Endothelial cell of umbilical vein (primary cell): ENCODE measurements around the gene B4GALNT3. TPM values are rescaled to one million over a fixed set of nuclear protein-coding genes. Genes with fewer than 3 reads are reported as not detected.

ENCODE experiments used
- BruUV-seq: library from RNA; stranded (reverse); fragments of 400-500 nt; replicated peaks from 2 replicates; lab custom pipeline; 2021; lab: Mats Ljungman, UMichigan
- CTCF ChIA-PET: fragments of 300-600, 350-600 bp; sonication (Branson Sonifier 250); formaldehyde crosslinking; loops from one replicate; lab custom pipeline; 2021; ENCODE audit warnings: antibody characterized with exemption, inconsistent platforms; lab: Charles Lee
- POLR2A ChIA-PET: fragments of 300-600, 350-600 bp; sonication (Branson Sonifier 250); formaldehyde crosslinking; loops from one replicate; lab custom pipeline; 2021; ENCODE audit warnings: antibody characterized with exemption, inconsistent platforms; lab: Charles Lee
- DNase-seq: peaks from one replicate; pipeline ENCODE4 v3.0.0-alpha.2; 2011; ENCODE audit warnings: low read depth, low spot score
- FAIRE-seq: peaks from 2 replicates; lab custom pipeline; 2011; peaks lifted over from hg19 to GRCh38; lab: Jason Lieb, UNC
- H2AFZ ChIP-seq: 2 replicates; pipeline ENCODE4 v1.6.0; 2012; ENCODE audit warnings: low read depth, low read length, control low read depth, inconsistent platforms
- H3K27ac ChIP-seq: 2 replicates; pipeline ENCODE4 v1.5.1; 2011; ENCODE audit warnings: low read depth, mild to moderate bottlenecking, control low read depth, low read length, moderate library complexity; ENCODE audit not compliant: insufficient read depth
- H3K27me3 ChIP-seq, 2 experiments: 2 replicates each; pipeline versions ENCODE4 v1.6.0 to v1.6.1; 2011; ENCODE audit warnings: low read length in 2 of 2, mixed read lengths in 1 of 2; ENCODE audit not compliant: control insufficient read depth in 2 of 2, insufficient read depth in 2 of 2
- H3K36me3 ChIP-seq, 2 experiments: 2 replicates in 1 of 2; 3 replicates in 1 of 2; pipeline ENCODE4 v1.5.1; 2011; ENCODE audit warnings: low read length in 2 of 2, mild to moderate bottlenecking in 1 of 2, moderate library complexity in 1 of 2; ENCODE audit not compliant: control insufficient read depth in 2 of 2, insufficient read depth in 2 of 2; ENCODE audit errors: extremely low read depth in 1 of 2
- H3K4me1 ChIP-seq: 3 replicates; pipeline ENCODE4 v1.5.1; 2011; ENCODE audit warnings: mild to moderate bottlenecking, low read length; ENCODE audit not compliant: control insufficient read depth, insufficient read depth; ENCODE audit errors: extremely low read depth
- H3K4me2 ChIP-seq: 2 replicates; pipeline ENCODE4 v1.6.1; 2011; ENCODE audit warnings: low read length, control low read depth, mixed read lengths; ENCODE audit not compliant: insufficient read depth
- H3K4me3 ChIP-seq, 3 experiments: fragments of 200-600 bp in 1 of 3; sonication (generic), shearing (Covaris generic) in 1 of 3; replicated peaks in 1 of 3; 2 replicates each; pipeline ENCODE4 v1.5.1; 2011 to 2016; ENCODE audit warnings: control low read depth in 3 of 3, low read length in 3 of 3, mild to moderate bottlenecking in 2 of 3, inconsistent platforms in 1 of 3, low read depth in 1 of 3, moderate library complexity in 1 of 3; ENCODE audit not compliant: insufficient read depth in 1 of 3
- H3K79me2 ChIP-seq: 2 replicates; pipeline ENCODE4 v1.6.0; 2012; ENCODE audit warnings: low read length, inconsistent platforms; ENCODE audit not compliant: control insufficient read depth, insufficient read depth
- H3K9ac ChIP-seq: replicated peaks from 2 replicates; pipeline ENCODE3; 2011; ENCODE audit warnings: low read length, control low read depth; ENCODE audit not compliant: insufficient read depth; ENCODE audit errors: extremely low read depth
- H3K9me1 ChIP-seq: replicated peaks from 3 replicates; pipeline ENCODE4 v1.6.0; 2011; ENCODE audit warnings: mild to moderate bottlenecking, low read length; ENCODE audit not compliant: control insufficient read depth, insufficient read depth; ENCODE audit errors: extremely low read depth
- H3K9me3 ChIP-seq: replicated peaks from 2 replicates; pipeline ENCODE4 v1.5.1; 2012; ENCODE audit warnings: low read length, inconsistent platforms; ENCODE audit not compliant: control insufficient read depth, insufficient read depth
- H4K20me1 ChIP-seq: replicated peaks from 2 replicates; pipeline ENCODE3; 2011; ENCODE audit warnings: mild to moderate bottlenecking, low read length; ENCODE audit not compliant: control insufficient read depth, insufficient read depth; ENCODE audit errors: extremely low read depth
- EZH2 ChIP-seq: IDR thresholded peaks from 2 replicates; pipeline ENCODE4 v1.6.1; 2012; ENCODE audit warnings: borderline replicate concordance, low read depth, mild to moderate bottlenecking, moderate library complexity, low read length, inconsistent platforms; ENCODE audit not compliant: severe bottlenecking
- FOS ChIP-seq: IDR thresholded peaks from 2 replicates; pipeline ENCODE4 v1.6.1; 2011; ENCODE audit warnings: mild to moderate bottlenecking, low read length, moderate library complexity, borderline replicate concordance; ENCODE audit not compliant: insufficient read depth
- GATA2 ChIP-seq: IDR thresholded peaks from 2 replicates; pipeline ENCODE4 v1.7.0; 2011; ENCODE audit warnings: low read depth, mild to moderate bottlenecking, moderate library complexity, mixed read lengths, low read length; ENCODE audit not compliant: insufficient read length, insufficient read depth
- JUN ChIP-seq: IDR thresholded peaks from 2 replicates; pipeline ENCODE4 v1.6.1; 2011; ENCODE audit warnings: borderline replicate concordance, low read depth; ENCODE audit not compliant: insufficient read length, insufficient read depth
- MAX ChIP-seq: IDR thresholded peaks from 2 replicates; pipeline ENCODE4 v1.6.1; 2011; ENCODE audit not compliant: insufficient read depth, insufficient read length
- MYC ChIP-seq: IDR thresholded peaks from one replicate; pipeline ENCODE4 v1.6.1; 2011; ENCODE audit warnings: mild to moderate bottlenecking, low read depth, low read length
- POLR2A ChIP-seq: IDR thresholded peaks from 2 replicates; pipeline ENCODE4 v1.6.1; 2012; ENCODE audit warnings: low read depth, mild to moderate bottlenecking, control low read depth, low read length
- POLR2AphosphoS5 ChIP-seq: IDR thresholded peaks from 2 replicates; pipeline ENCODE4 v1.6.1; 2012; ENCODE audit warnings: low read depth, mild to moderate bottlenecking, control low read depth, low read length, moderate library complexity; ENCODE audit not compliant: insufficient read depth
- dilution Hi-C: fragments of 300-500 bp; cut with MboI; formaldehyde crosslinking; loops from one replicate; pipeline ENCODE4 v1.15.0; 2019; ENCODE audit warnings: low sequenced_read_pairs; ENCODE audit not compliant: extremely low pct_ligation_motif_present
- intact Hi-C: fragments of 100-400 bp; cut with micrococcal nuclease; formaldehyde crosslinking; loops from one replicate; pipeline ENCODE4 v1.10.0; 2022
- polyA plus RNA-seq, 4 experiments: library from polyadenylated mRNA; depleted of rRNA in 3 of 4; stranded (reverse) in 3 of 4; unstranded in 1 of 4; fragments of >200 nt; gene quantifications; 2 replicates each; pipeline versions ENCODE4 v1.2.1 to v1.2.3, GENCODE V29; 2011 to 2012; ENCODE audit warnings: missing spikeins in 1 of 4
- total RNA-seq: library from RNA; stranded (reverse); gene quantifications from 2 replicates; pipeline ENCODE4 v1.2.3, GENCODE V29; 2021
- TF ChIP-seq, protein P1 (sequence below), 2 donors: IDR thresholded peaks; 1 replicate in 1 of 2; 2 replicates in 1 of 2; pipeline ENCODE4 v1.5.1; 2011; ENCODE audit warnings: low read length in 2 of 2, mild to moderate bottlenecking in 2 of 2, moderate library complexity in 2 of 2, control low read depth in 1 of 2, inconsistent platforms in 1 of 2, low read depth in 1 of 2; ENCODE audit not compliant: insufficient read depth in 1 of 2; ENCODE audit errors: extremely low read depth in 1 of 2

B4GALNT3 gene
- total and polyA plus RNA-seq, 2 donors (not counting 3 experiments of a cell fraction or from before 2014, with no cell fraction given), result 0.07 TPM; not detected in 1

DNA sequence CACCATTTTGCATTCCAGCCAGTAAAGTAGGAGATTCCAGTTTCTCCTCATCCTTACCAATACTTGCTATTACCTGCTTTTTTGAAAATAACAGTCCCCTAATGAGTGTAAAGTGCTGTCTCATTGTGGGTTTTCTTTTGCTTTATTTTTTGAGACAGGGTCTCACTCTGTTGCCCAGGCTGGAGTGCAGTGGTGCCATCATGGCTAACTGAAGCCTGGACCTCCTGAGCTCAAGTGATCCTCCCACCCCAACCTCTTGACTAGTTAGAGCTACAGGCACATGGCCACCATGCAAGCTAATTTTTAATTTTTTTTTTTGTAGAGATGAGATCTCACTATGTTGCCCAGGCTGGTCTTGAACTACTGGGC, 142.9 kb downstream of the B4GALNT3 start:
- Histone ChIP-seq H3K9ac (no peak overlapping the region), H3K36me3 (no peaks in the 10 kb centered on the region), H3K4me2 (no peak overlapping the region), H3K4me3 (no peak overlapping the region), H3K27ac (no peak overlapping the region), H3K4me1 (peaks cover 16% of the 10 kb centered on the region), H4K20me1 (no peaks in the 10 kb centered on the region), H3K79me2 (no peaks in the 10 kb centered on the region), H2AFZ (no peak overlapping the region), H3K27me3 (no peaks in the 10 kb centered on the region), H3K9me1 (no peaks in the 10 kb centered on the region), H3K9me3 (no peaks in the 10 kb centered on the region)
- BruUV-seq, result no TSS peak
- no peak for DNase-seq
- no peak for TF ChIP-seq FOS
- TF ChIP-seq, protein P1, sequence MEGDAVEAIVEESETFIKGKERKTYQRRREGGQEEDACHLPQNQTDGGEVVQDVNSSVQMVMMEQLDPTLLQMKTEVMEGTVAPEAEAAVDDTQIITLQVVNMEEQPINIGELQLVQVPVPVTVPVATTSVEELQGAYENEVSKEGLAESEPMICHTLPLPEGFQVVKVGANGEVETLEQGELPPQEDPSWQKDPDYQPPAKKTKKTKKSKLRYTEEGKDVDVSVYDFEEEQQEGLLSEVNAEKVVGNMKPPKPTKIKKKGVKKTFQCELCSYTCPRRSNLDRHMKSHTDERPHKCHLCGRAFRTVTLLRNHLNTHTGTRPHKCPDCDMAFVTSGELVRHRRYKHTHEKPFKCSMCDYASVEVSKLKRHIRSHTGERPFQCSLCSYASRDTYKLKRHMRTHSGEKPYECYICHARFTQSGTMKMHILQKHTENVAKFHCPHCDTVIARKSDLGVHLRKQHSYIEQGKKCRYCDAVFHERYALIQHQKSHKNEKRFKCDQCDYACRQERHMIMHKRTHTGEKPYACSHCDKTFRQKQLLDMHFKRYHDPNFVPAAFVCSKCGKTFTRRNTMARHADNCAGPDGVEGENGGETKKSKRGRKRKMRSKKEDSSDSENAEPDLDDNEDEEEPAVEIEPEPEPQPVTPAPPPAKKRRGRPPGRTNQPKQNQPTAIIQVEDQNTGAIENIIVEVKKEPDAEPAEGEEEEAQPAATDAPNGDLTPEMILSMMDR (IDR thresholded peaks at IDR 0.05; ENCODE audit: extremely low read depth in 1 of 2, insufficient read depth in 1 of 2, low read depth in 1 of 2, low read length in 2 of 2), result no peak
- no peak for TF ChIP-seq POLR2AphosphoS5
- TF ChIP-seq EZH2, result no peak
- no peak for TF ChIP-seq POLR2A
- TF ChIP-seq GATA2, result no peak
- no peak for TF ChIP-seq JUN
- no peak for TF ChIP-seq MAX
- TF ChIP-seq MYC, result no peak
- dilution Hi-C loops, result no loop called here
- intact Hi-C loops, result no loop called here
- FAIRE-seq, result no peak
- ChIA-PET POLR2A (no interaction called here), CTCF (interaction anchor here (0.7 to 1.5 kb wide), 3 partner anchors 18 to 31 kb away, joined by 3 to 5 read pairs (median 3); no protein-coding TSS in a partner anchor)
